ENCODE measurements around the gene TXLNB. TPM values are rescaled to one million over a fixed set of nuclear protein-coding genes. Genes with fewer than 3 reads are reported as not detected.
A peak's percentile ranks its signal among the peaks of the same experiment; 100 is the strongest.

The TXLNB gene
- total RNA-seq, 4 donors from 2014 or later, result 0.26 to 2.5 (median 1.9) TPM

GRCh38 chr6:139313229-139313628 lies 21.4 kb upstream of the TXLNB start:
- H3K4me3 ChIP-seq, result no peak overlapping the region
- intact Hi-C loops (cut with DNase I; ENCODE audit: low total_unique reads), result no loop called here
- DNase-seq, result no peak

GRCh38 chr6:139311831-139312230 lies 20.0 kb upstream of the TXLNB start:
- no peaks in the 10 kb centered on the region for H3K27me3 ChIP-seq
- no peaks in the 10 kb centered on the region for H3K4me1 ChIP-seq
- DNase-seq, result no peak
- H3K9me3 ChIP-seq, result no peaks in the 10 kb centered on the region
- intact Hi-C loops (cut with DNase I; ENCODE audit: low total_unique reads), result no loop called here
- H3K4me3 ChIP-seq, result no peak overlapping the region
- TF ChIP-seq CTCF (IDR thresholded peaks at IDR 0.05), result no peak
- TF ChIP-seq POLR2A (IDR thresholded peaks at IDR 0.05), result no peak
- H3K27ac ChIP-seq, result no peak overlapping the region
- no peaks in the 10 kb centered on the region for H3K36me3 ChIP-seq

More at GRCh38 chr6:139313229-139313628, 21.4 kb upstream of the TXLNB start:
- Histone ChIP-seq H3K27ac (no peak overlapping the region), H3K9me3 (no peaks in the 10 kb centered on the region), H3K4me1 (no peaks in the 10 kb centered on the region), H3K36me3 (no peaks in the 10 kb centered on the region), H3K27me3 (no peaks in the 10 kb centered on the region)
- TF ChIP-seq CTCF (IDR thresholded peaks at IDR 0.05) (no peak), POLR2A (IDR thresholded peaks at IDR 0.05) (no peak)

- Histone ChIP-seq H3K9me3 (no peaks in the 10 kb centered on the region), H3K36me3 (no peaks in the 10 kb centered on the region), H3K4me3 (no peak overlapping the region), H3K4me1 (no peaks in the 10 kb centered on the region), H3K27me3 (no peaks in the 10 kb centered on the region), H3K27ac (no peak overlapping the region)
- peak; percentile 31 to 36 for DNase-seq
- TF ChIP-seq CTCF (IDR thresholded peaks at IDR 0.05) (no peak), POLR2A (IDR thresholded peaks at IDR 0.05) (no peak)
- intact Hi-C loops (cut with DNase I; ENCODE audit: low total_unique reads), result no loop called here
These were observed 17.3 kb upstream of the TXLNB start for GRCh38 chr6:139308936-139309603.

GRCh38 chr6:139308286-139308916 lies 16.6 kb upstream of the TXLNB start:
- Histone ChIP-seq H3K27ac (no peak overlapping the region), H3K36me3 (no peaks in the 10 kb centered on the region), H3K4me3 (no peak overlapping the region), H3K9me3 (no peaks in the 10 kb centered on the region), H3K4me1 (no peaks in the 10 kb centered on the region), H3K27me3 (no peaks in the 10 kb centered on the region)
- intact Hi-C loops (cut with DNase I; ENCODE audit: low total_unique reads), result no loop called here
- no peak for TF ChIP-seq CTCF (IDR thresholded peaks at IDR 0.05)
- no peak for TF ChIP-seq POLR2A (IDR thresholded peaks at IDR 0.05)
- no peak for DNase-seq

- DNase-seq, result no peak
- no peak overlapping the region for H3K4me3 ChIP-seq
These were observed 14.6 kb upstream of the TXLNB start for GRCh38 chr6:139306291-139306981.

More at GRCh38 chr6:139306291-139306981, 14.6 kb upstream of the TXLNB start:
- Histone ChIP-seq H3K9me3 (no peaks in the 10 kb centered on the region), H3K36me3 (no peaks in the 10 kb centered on the region), H3K4me1 (no peaks in the 10 kb centered on the region), H3K27me3 (no peaks in the 10 kb centered on the region), H3K27ac (no peak overlapping the region)
- intact Hi-C loops (cut with DNase I; ENCODE audit: low total_unique reads), result no loop called here
- no peak for TF ChIP-seq CTCF (IDR thresholded peaks at IDR 0.05)
- TF ChIP-seq POLR2A (IDR thresholded peaks at IDR 0.05), result no peak
